ENCODE measurements around the gene LRRC46. TPM values are rescaled to one million over a fixed set of nuclear protein-coding genes. Genes with fewer than 3 reads are reported as not detected.
A peak's percentile ranks its signal among the peaks of the same experiment; 100 is the strongest.

The LRRC46 gene
- total RNA-seq, 1 donor from 2014 or later, result not detected

DNA sequence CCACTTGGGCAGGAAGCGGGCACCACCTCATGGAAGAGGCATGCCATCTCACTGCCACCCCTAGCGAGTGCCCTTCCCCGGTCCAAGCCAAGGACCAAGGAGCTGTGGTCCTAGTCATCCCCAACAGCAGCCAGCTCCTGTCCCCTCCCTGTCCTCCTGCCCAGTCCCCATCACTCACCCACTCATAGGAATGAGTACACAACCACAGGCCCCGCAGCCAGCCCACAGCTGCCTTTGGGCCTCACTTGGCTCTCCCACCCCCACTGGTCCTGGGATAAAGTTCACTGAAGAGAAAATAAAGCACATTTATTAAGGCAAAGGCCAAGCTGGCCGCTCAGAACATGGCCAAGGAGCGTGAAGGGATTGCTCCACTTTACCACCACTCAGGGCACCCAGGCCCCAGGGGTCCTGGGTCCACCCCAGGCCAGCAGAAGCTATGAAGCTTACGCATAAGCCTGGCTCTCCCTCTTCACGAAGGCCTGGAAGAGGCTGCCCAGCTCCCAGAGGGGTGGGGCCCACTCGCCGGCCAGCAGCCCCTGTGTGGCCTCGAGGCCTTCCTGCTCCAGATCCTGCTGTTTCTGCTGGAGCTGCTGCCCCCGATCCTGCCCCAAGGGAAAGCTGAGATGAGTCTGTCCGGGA is 6.0 kb downstream of the LRRC46 start:
- Histone ChIP-seq H3K4me3 (ENCODE audit: low read depth, low read length) (no peak overlapping the region), H3K36me3 (ENCODE audit: control insufficient read depth, insufficient read depth, low read length) (peaks cover 9% of the 10 kb centered on the region), H3K27me3 (ENCODE audit: control insufficient read depth, insufficient read depth, low read length) (no peaks in the 10 kb centered on the region)
- TF ChIP-seq, protein P1, sequence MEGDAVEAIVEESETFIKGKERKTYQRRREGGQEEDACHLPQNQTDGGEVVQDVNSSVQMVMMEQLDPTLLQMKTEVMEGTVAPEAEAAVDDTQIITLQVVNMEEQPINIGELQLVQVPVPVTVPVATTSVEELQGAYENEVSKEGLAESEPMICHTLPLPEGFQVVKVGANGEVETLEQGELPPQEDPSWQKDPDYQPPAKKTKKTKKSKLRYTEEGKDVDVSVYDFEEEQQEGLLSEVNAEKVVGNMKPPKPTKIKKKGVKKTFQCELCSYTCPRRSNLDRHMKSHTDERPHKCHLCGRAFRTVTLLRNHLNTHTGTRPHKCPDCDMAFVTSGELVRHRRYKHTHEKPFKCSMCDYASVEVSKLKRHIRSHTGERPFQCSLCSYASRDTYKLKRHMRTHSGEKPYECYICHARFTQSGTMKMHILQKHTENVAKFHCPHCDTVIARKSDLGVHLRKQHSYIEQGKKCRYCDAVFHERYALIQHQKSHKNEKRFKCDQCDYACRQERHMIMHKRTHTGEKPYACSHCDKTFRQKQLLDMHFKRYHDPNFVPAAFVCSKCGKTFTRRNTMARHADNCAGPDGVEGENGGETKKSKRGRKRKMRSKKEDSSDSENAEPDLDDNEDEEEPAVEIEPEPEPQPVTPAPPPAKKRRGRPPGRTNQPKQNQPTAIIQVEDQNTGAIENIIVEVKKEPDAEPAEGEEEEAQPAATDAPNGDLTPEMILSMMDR (IDR thresholded peaks at IDR 0.05; ENCODE audit: insufficient read depth, low read length, severe bottlenecking), result no peak
- DNase-seq (ENCODE audit: low read depth) (no peak), FAIRE-seq (no peak)

DNA sequence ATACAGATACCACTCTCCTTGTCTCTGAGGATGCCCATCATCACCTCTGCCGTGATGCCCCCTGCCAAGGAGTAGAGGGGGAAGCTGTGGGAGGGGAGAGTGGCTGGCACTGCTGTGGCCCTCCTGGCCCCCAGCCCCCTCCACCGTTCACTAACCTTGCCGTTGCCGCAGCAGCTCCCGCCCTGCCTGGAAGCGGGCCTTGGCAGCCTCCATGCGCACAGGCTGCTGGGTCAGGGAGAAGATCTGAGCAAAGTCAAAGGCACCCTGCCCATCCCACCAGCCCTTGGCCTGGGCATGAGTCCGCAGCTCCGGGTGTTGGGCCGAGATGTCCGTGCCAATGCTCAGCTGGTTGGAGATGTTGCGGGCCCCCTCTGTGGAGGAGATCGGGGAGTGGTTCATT is 7.2 kb downstream of the LRRC46 start:
- FAIRE-seq, result no peak

DNA sequence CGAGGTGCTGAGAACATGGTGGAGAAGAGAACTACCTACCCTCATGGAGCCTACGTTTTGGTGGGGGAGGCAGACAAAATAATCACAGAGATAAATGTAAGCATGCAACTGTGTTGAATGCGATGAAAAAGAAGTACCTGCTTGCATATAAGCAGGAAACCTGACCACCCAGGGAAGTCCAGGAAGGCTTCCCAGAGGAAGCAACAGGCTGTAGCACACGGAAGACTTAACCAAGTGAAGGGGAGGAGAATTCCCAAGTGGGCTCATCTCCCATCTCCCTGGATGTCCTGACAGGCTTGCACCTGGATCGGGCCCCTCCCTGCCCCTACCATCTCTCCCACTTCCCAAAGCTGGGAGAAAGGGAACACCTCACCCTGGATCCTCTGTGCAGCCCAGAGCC is 7.6 kb downstream of the LRRC46 start:
- peaks cover 9% of the 10 kb centered on the region for H3K36me3 ChIP-seq (ENCODE audit: control insufficient read depth, insufficient read depth, low read length)
- H3K27me3 ChIP-seq (ENCODE audit: control insufficient read depth, insufficient read depth, low read length), result no peaks in the 10 kb centered on the region
- DNase-seq (ENCODE audit: low read depth), result no peak
- no peak overlapping the region for H3K4me3 ChIP-seq (ENCODE audit: low read depth, low read length)
- TF ChIP-seq, protein P1 (IDR thresholded peaks at IDR 0.05; ENCODE audit: insufficient read depth, low read length, severe bottlenecking), result no peak
- FAIRE-seq, result no peak

More for the DNA sequence above, 7.2 kb downstream of the LRRC46 start:
- no peak for DNase-seq (ENCODE audit: low read depth)
- H3K36me3 ChIP-seq (ENCODE audit: control insufficient read depth, insufficient read depth, low read length), result peaks cover 9% of the 10 kb centered on the region
- TF ChIP-seq, protein P1 (IDR thresholded peaks at IDR 0.05; ENCODE audit: insufficient read depth, low read length, severe bottlenecking), result no peak
- no peaks in the 10 kb centered on the region for H3K27me3 ChIP-seq (ENCODE audit: control insufficient read depth, insufficient read depth, low read length)
- no peak overlapping the region for H3K4me3 ChIP-seq (ENCODE audit: low read depth, low read length)

DNA sequence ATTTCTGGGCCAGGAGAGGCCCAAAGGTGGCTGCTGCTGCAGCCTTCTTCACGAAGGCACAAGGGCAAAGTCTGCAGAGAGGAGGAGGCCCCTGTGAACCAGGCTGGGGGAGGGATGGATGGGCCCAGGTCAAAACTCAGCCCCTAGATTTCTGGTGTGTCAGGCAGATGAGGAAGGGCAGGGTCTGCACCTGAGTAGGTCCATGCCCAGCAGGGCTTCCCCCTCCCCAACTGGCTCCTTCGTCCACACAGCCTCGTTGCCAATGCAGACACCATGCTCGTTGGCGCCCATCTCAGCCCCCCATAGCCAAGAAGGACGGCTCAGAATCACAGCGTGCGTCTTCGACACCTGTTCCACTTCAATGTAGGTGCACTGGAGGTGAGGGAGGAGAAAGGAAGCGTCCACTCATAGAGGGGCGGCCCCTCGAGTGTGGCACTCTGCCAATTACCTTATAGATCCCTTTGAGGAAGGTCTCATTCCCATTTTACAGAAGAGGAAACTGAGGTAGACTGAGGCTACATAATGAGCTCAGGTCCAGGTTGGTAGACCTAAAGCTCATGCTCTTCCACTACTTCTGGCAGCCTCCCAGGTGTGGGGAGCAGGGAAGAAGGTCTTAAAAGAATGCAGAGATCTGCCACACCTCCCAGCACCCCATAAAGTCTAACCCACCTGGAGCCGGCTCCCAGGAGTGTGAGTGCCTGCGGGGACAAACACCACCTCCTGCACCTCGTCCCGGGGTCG is 8.7 kb downstream of the LRRC46 start:
- DNase-seq (ENCODE audit: low read depth), result no peak
- H3K36me3 ChIP-seq (ENCODE audit: control insufficient read depth, insufficient read depth, low read length), result peaks cover 9% of the 10 kb centered on the region
- peak overlapping the region; percentile 90 for H3K4me3 ChIP-seq (ENCODE audit: low read depth, low read length)
- no peaks in the 10 kb centered on the region for H3K27me3 ChIP-seq (ENCODE audit: control insufficient read depth, insufficient read depth, low read length)
- TF ChIP-seq, protein P1 (IDR thresholded peaks at IDR 0.05; ENCODE audit: insufficient read depth, low read length, severe bottlenecking), result no peak
- FAIRE-seq, result no peak

DNA sequence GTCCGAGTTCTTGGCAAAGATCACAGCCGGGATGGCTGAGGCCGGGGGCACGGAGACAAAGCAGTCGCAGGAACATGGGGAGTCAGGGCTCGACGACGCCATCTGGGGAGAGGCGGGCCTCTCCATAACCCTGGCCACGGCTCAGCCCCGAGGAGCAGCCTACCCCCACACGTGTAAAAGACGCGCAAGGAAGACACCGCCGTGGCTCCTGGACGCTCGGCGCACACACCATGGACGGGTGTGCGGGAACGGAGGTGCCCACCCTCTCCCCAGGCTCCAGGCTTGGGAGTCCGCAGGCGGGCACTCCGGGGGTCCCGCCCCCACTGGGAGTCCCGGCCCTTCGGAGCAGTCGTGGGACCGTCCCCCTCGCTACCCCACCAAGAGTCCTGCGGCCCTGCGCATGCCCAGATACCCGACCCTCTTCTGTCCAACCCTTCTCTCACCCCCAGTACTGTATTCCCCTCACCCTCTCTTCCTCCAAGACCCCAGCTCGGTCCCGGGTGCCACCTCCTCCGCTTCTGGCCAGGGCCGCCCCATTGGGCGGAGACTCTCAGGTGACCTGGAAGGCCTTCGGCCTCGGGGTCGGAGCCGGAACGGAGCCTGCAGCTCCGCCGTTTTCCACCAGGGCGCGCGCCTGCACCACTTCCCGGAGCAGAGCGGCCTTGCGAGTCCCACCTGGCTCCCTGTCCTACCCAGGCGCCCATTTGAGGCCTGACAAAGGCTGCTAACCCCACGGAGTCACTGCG is 9.4 kb downstream of the LRRC46 start, which contains the start of gene SCRN2:
TSS of gene SCRN2 (minus strand) at position 532 of the 746 bp plus-strand sequence. CDS start at position 102, 430 bp downstream.
- DNase-seq (ENCODE audit: low read depth) (peak; percentile 67), FAIRE-seq (no peak)
- Histone ChIP-seq H3K36me3 (ENCODE audit: control insufficient read depth, insufficient read depth, low read length) (peaks cover 9% of the 10 kb centered on the region), H3K4me3 (ENCODE audit: low read depth, low read length) (peak within 1 kb of the TSS; percentile 90), H3K27me3 (ENCODE audit: control insufficient read depth, insufficient read depth, low read length) (no peaks in the 10 kb centered on the region)
- TF ChIP-seq, protein P1 (IDR thresholded peaks at IDR 0.05; ENCODE audit: insufficient read depth, low read length, severe bottlenecking), result peak; percentile 96

Measured in bronchial epithelial cell (primary cell).